Mesenchymal stem cell (in vitro differentiated cells and primary cell): ENCODE data around the gene MALRD1.

Source experiments
- DNase-seq: peaks from one replicate; pipeline ENCODE4 v3.0.0-alpha.2; 2013
- H2AFZ ChIP-seq: one replicate; pipeline ENCODE4 v1.6.1; 2013; ENCODE audit warnings: low read depth, mild to moderate bottlenecking, control low read depth, inconsistent platforms, low read length, moderate library complexity
- H2AK5ac ChIP-seq: 2 replicates; pipeline ENCODE4 v1.6.1; 2013; ENCODE audit warnings: low read length, moderate library complexity, mild to moderate bottlenecking, inconsistent platforms; ENCODE audit not compliant: severe bottlenecking
- H2BK120ac ChIP-seq: one replicate; pipeline ENCODE4 v1.6.1; 2013; ENCODE audit warnings: low read depth, mild to moderate bottlenecking, inconsistent platforms, low read length, moderate library complexity
- H2BK12ac ChIP-seq, 2 experiments: one replicate each; pipeline ENCODE4 v1.6.1; 2013; ENCODE audit warnings: inconsistent platforms in 2 of 2, low read length in 2 of 2, mild to moderate bottlenecking in 2 of 2, moderate library complexity in 2 of 2, control low read depth in 1 of 2
- H2BK15ac ChIP-seq: one replicate; pipeline ENCODE4 v1.6.1; 2013; ENCODE audit warnings: mild to moderate bottlenecking, low read depth, inconsistent platforms; ENCODE audit not compliant: poor library complexity, severe bottlenecking
- H2BK5ac ChIP-seq: 2 replicates; pipeline ENCODE4 v1.6.1; 2013; ENCODE audit warnings: low read depth, mild to moderate bottlenecking, low read length, control low read depth, inconsistent platforms; ENCODE audit not compliant: poor library complexity, severe bottlenecking
- H3K14ac ChIP-seq, 2 experiments: one replicate each; pipeline ENCODE4 v1.6.1; 2013; ENCODE audit warnings: inconsistent platforms in 2 of 2, low read length in 2 of 2, control low read depth in 1 of 2, mild to moderate bottlenecking in 1 of 2, moderate library complexity in 1 of 2
- H3K18ac ChIP-seq, 2 experiments: one replicate each; pipeline ENCODE4 v1.6.1; 2013; ENCODE audit warnings: inconsistent platforms in 2 of 2, low read length in 2 of 2, control low read depth in 1 of 2, low read depth in 1 of 2, mild to moderate bottlenecking in 1 of 2
- H3K23ac ChIP-seq, 2 experiments: one replicate each; pipeline ENCODE4 v1.6.1; 2013; ENCODE audit warnings: inconsistent platforms in 2 of 2, low read length in 2 of 2, mild to moderate bottlenecking in 2 of 2, moderate library complexity in 2 of 2, control low read depth in 1 of 2
- H3K27ac ChIP-seq: 2 replicates; pipeline ENCODE4 v1.5.1; 2013; ENCODE audit warnings: mild to moderate bottlenecking, moderate library complexity, low read length, control low read depth, inconsistent platforms; ENCODE audit not compliant: poor library complexity, severe bottlenecking
- H3K27me3 ChIP-seq, 2 experiments: 2 replicates each; pipeline versions ENCODE4 v1.6.1 to v1.7.0; 2013; ENCODE audit warnings: low read length in 2 of 2, mild to moderate bottlenecking in 2 of 2, moderate library complexity in 2 of 2, control low read depth in 1 of 2, inconsistent platforms in 1 of 2; ENCODE audit not compliant: control insufficient read depth in 1 of 2, insufficient read depth in 1 of 2
- H3K36me3 ChIP-seq, 2 experiments: 2 replicates each; pipeline versions ENCODE4 v1.6.1 to v1.7.0; 2013; ENCODE audit warnings: low read length in 2 of 2, control low read depth in 1 of 2, inconsistent platforms in 1 of 2, low read depth in 1 of 2, mild to moderate bottlenecking in 1 of 2; ENCODE audit not compliant: insufficient read depth in 2 of 2, control insufficient read depth in 1 of 2
- H3K4ac ChIP-seq, 2 experiments: one replicate each; pipeline ENCODE4 v1.6.1; 2013; ENCODE audit warnings: inconsistent platforms in 2 of 2, low read length in 2 of 2, mild to moderate bottlenecking in 2 of 2, moderate library complexity in 2 of 2, control low read depth in 1 of 2, low read depth in 1 of 2
- H3K4me1 ChIP-seq: 2 replicates; pipeline ENCODE4 v1.6.1; 2013; ENCODE audit warnings: low read depth, low read length, control low read depth; ENCODE audit not compliant: control insufficient read depth, insufficient read depth
- H3K4me2 ChIP-seq: 2 replicates; pipeline ENCODE4 v1.6.1; 2013; ENCODE audit warnings: low read length, mild to moderate bottlenecking, inconsistent platforms; ENCODE audit not compliant: poor library complexity, severe bottlenecking
- H3K4me3 ChIP-seq, 2 experiments: 2 replicates each; pipeline versions ENCODE4 v1.5.1 to v1.7.0; 2013; ENCODE audit warnings: low read length in 2 of 2, mild to moderate bottlenecking in 2 of 2, control low read depth in 1 of 2, low read depth in 1 of 2; ENCODE audit not compliant: insufficient read depth in 1 of 2
- H3K79me1 ChIP-seq: replicated peaks from 2 replicates; pipeline ENCODE4 v1.6.1; 2013; ENCODE audit warnings: mild to moderate bottlenecking, control low read depth, low read length, inconsistent platforms; ENCODE audit not compliant: poor library complexity, severe bottlenecking
- H3K9ac ChIP-seq: 2 replicates; pipeline ENCODE4 v1.7.0; 2013; ENCODE audit warnings: mild to moderate bottlenecking, low read length, moderate library complexity
- H3K9me3 ChIP-seq: 2 replicates; pipeline ENCODE4 v1.7.0; 2013; ENCODE audit warnings: mild to moderate bottlenecking, low read length; ENCODE audit not compliant: control insufficient read depth
- H4K8ac ChIP-seq: one replicate; pipeline ENCODE4 v1.6.1; 2013; ENCODE audit warnings: inconsistent platforms, mild to moderate bottlenecking, low read length, moderate library complexity
- H4K91ac ChIP-seq: one replicate; pipeline ENCODE4 v1.6.1; 2013; ENCODE audit warnings: mild to moderate bottlenecking, low read length, inconsistent platforms
- WGBS: methylation state at CpG from one replicate; pipeline ENCODE4 v1.1.7; 2013; ENCODE audit warnings: mixed read lengths; 5-methylcytosine and 5-hydroxymethylcytosine counted together

Gene MALRD1

GRCh38 chr10:19577807-19578206, 529.2 kb downstream of the MALRD1 start:
- no peak overlapping the region for H2AFZ ChIP-seq
- H3K14ac ChIP-seq: no peak overlapping the region
- H2BK120ac ChIP-seq: no peak overlapping the region
- no peaks in the 10 kb centered on the region for H3K36me3 ChIP-seq
- no CpG with 5 or more reads among the region's 1 CpG for WGBS
- no peak for DNase-seq
- H2BK12ac ChIP-seq: no peak overlapping the region
- no peak overlapping the region for H3K4me3 ChIP-seq
- peaks cover 1% of the 10 kb centered on the region for H3K4me1 ChIP-seq
- H2AK5ac ChIP-seq: no peak overlapping the region
- no peaks in the 10 kb centered on the region for H3K27me3 ChIP-seq
- H4K8ac ChIP-seq: no peak overlapping the region
- no peaks in the 10 kb centered on the region for H3K9me3 ChIP-seq
- no peak overlapping the region for H3K4ac ChIP-seq
- no peak overlapping the region for H2BK5ac ChIP-seq
- H3K9ac ChIP-seq: no peak overlapping the region
- no peak overlapping the region for H3K27ac ChIP-seq
- H4K91ac ChIP-seq: no peak overlapping the region
- H2BK15ac ChIP-seq: no peak overlapping the region
- H3K23ac ChIP-seq: no peak overlapping the region
- H3K18ac ChIP-seq: no peak overlapping the region
- no peak overlapping the region for H3K4me2 ChIP-seq
- no peaks in the 10 kb centered on the region for H3K79me1 ChIP-seq

GRCh38 chr10:19578571-19578970, 530.0 kb downstream of the MALRD1 start:
- Histone ChIP-seq H3K4ac (no peak overlapping the region), H3K4me3 (no peak overlapping the region), H3K23ac (no peak overlapping the region), H3K9ac (no peak overlapping the region), H2BK5ac (no peak overlapping the region), H2BK15ac (no peak overlapping the region), H3K27ac (no peak overlapping the region), H2BK12ac (no peak overlapping the region), H2AK5ac (no peak overlapping the region), H4K8ac (no peak overlapping the region), H3K14ac (no peak overlapping the region), H3K36me3 (no peaks in the 10 kb centered on the region), H3K18ac (no peak overlapping the region), H3K79me1 (no peaks in the 10 kb centered on the region), H2BK120ac (no peak overlapping the region), H3K4me2 (no peak overlapping the region), H3K27me3 (no peaks in the 10 kb centered on the region), H3K4me1 (no peaks in the 10 kb centered on the region), H2AFZ (no peak overlapping the region), H4K91ac (no peak overlapping the region), H3K9me3 (no peaks in the 10 kb centered on the region)
- no peak for DNase-seq
- 100% methylated on average over 4 of the region's 6 CpGs for WGBS

GRCh38 chr10:19579761-19580545, 531.4 kb downstream of the MALRD1 start:
- Histone ChIP-seq H3K36me3 (no peaks in the 10 kb centered on the region), H4K8ac (no peak overlapping the region), H2BK5ac (no peak overlapping the region), H3K9me3 (no peaks in the 10 kb centered on the region), H3K18ac (no peak overlapping the region), H3K4me2 (no peak overlapping the region), H2BK120ac (no peak overlapping the region), H4K91ac (no peak overlapping the region), H2AK5ac (no peak overlapping the region), H3K4me3 (no peak overlapping the region), H3K27ac (no peak overlapping the region), H2BK15ac (no peak overlapping the region), H3K4me1 (no peaks in the 10 kb centered on the region), H3K79me1 (no peaks in the 10 kb centered on the region), H3K14ac (no peak overlapping the region), H3K23ac (no peak overlapping the region), H3K9ac (no peak overlapping the region), H2AFZ (no peak overlapping the region), H3K4ac (no peak overlapping the region), H3K27me3 (no peaks in the 10 kb centered on the region), H2BK12ac (no peak overlapping the region)
- WGBS: 93% methylated on average over 5 of the region's 7 CpGs
- no peak for DNase-seq

- WGBS: no CpG with 5 or more reads among the region's 1 CpG
- no peak overlapping the region for H4K8ac ChIP-seq
- DNase-seq: no peak
Measured at GRCh38 chr10:19580691-19581090, 532.1 kb downstream of the MALRD1 start.

More at GRCh38 chr10:19580691-19581090, 532.1 kb downstream of the MALRD1 start:
- Histone ChIP-seq H3K4me3 (no peak overlapping the region), H3K4me2 (no peak overlapping the region), H3K18ac (no peak overlapping the region), H3K36me3 (no peaks in the 10 kb centered on the region), H2BK15ac (no peak overlapping the region), H3K23ac (no peak overlapping the region), H2AK5ac (no peak overlapping the region), H2BK120ac (no peak overlapping the region), H4K91ac (no peak overlapping the region), H3K27me3 (no peaks in the 10 kb centered on the region), H3K9ac (no peak overlapping the region), H3K79me1 (no peaks in the 10 kb centered on the region), H3K9me3 (no peaks in the 10 kb centered on the region), H3K4me1 (no peaks in the 10 kb centered on the region), H3K27ac (no peak overlapping the region), H2AFZ (no peak overlapping the region), H3K14ac (no peak overlapping the region), H2BK5ac (no peak overlapping the region), H2BK12ac (no peak overlapping the region), H3K4ac (no peak overlapping the region)
